DOHH2 (cell line): ENCODE measurements around the gene CDCA5.

Experiments used
- CTCF ChIP-seq: fragments of 200-600 bp; sonication (generic); IDR thresholded peaks from one replicate; pipeline ENCODE4 v1.5.1; 2014; ENCODE audit warnings: antibody characterized with exemption, mild to moderate bottlenecking, low read depth, low read length; ENCODE audit not compliant: poor library complexity, severe bottlenecking
- EZH2phosphoT487 ChIP-seq: fragments of 200-600 bp; sonication (generic); IDR thresholded peaks from 2 replicates; pipeline ENCODE4 v1.6.1; 2017; ENCODE audit warnings: borderline replicate concordance, mild to moderate bottlenecking, antibody characterized with exemption, low read length, moderate library complexity, mixed read lengths

- TF ChIP-seq CTCF (no peak), EZH2phosphoT487 (no peak)
Observed at GRCh38 chr11:65095427-65095826, 11.6 kb upstream of the CDCA5 start.
